Activated CD4-positive, alpha-beta T cell treated with anti-CD3 and anti-CD28 coated beads, Interleukin-2, amount 50 U/mL, for 48 hours (primary cell): ENCODE data around the gene PTGDS.

ENCODE experiments used
- DNase-seq, 2 experiments: peaks; one replicate each; pipeline ENCODE4 v3.0.0-alpha.2; 2020

PTGDS gene

DNA sequence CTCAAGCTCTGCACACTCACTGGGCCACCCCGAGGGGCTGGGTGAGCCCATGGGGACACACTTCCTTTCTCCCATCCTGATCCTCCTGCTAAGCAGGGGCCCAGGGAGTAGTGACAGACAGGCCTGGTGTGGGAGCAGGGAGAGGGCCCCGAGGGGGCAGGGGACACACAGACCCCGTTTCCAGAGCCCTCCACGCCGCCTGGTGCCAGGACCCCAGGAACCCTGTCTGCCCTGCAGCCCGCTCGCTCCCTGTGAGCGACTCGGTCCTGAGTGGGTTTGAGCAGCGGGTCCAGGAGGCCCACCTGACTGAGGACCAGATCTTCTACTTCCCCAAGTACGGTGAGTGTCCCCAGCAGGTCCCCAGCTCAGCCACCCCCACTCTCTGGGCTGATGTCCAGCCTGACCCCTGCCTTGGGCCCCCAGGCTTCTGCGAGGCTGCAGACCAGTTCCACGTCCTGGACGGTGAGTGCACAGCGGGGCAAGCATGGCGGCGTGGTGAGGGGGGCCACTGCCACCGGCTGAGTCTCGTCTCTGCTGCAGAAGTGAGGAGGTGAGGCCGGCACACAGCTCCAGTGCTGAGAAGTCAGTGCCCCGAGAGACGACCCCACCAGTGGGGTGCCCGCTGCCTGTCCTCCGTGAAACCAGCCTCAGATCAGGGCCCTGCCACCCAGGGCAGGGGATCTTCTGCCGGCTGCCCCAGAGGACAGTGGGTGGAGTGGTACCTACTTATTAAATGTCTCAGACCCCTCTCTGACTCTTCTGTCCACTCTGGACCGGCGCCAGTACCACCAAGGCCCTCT lies 30.9 kb upstream of the PTGDS start:
- DNase-seq: no peak

DNA sequence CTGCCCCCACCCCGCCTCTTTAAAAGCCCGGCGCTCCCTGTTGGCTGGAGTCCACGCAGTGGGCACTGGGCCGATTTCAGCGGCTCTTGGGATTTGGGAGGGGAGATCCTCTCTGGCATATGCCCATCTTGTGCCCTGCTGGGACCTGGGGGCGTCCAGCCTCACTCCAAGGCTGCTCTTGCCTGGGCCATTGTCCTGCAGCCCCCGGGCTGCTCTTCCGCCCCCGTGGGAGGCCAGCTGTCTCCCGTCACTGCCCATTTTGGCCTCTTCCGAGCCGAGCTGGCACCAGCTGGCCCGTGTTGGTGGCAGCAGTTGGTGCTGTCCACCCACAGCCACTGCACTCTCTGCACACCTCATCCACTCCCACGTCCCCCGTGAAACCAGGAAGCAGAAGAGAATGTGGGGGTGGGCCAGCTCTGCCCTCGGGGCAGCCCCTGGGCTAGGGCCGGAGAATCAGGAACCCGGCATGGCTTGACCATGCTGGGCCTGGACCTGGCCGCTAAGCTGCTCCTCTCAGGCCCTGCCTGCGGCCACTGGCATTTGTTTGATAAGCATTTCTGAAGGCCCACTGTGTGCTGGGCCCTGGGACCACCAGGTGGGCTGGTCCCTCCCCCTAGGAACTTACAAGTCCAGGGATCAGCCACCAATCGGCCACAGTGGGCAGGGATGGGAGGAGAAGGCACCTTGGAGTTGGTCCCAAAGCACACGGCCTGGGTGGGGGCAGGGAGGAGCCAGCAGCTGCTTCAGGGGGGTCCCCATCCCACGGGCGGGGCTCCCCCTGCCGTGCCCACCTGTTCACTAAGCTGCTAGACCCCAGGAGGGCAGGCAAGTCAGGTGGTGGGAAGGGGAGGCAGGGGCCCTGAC lies 30.0 kb upstream of the PTGDS start:
- DNase-seq: no peak

DNA sequence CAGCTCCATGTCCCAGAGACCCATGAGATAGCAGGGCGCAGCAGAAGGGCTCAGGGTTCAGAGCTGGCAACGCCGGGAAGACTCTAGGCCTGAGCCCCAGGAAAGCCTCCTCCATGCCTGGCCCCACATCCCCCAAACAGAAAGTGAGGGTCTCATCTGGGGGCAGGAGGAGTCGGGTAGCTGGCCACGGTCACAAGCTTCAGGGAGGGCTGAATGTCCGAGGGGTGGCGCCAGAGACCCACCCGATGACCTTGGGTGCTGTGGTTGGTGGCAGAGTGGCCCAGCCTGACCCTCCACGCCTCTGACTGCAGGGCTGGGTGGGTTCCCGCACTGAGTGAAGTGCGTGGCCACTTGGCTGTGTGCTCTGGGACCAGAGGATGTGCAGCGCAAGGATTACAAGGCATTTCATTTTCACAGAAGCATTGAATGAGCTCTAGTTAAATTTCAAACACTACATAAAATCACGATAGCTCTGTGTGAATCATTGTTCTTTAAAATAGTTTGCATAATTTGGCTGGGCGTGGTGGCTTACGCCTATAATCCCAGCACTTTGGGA lies 29.3 kb upstream of the PTGDS start:
- DNase-seq: peak in 1 of 2 experiments; percentile 35

DNA sequence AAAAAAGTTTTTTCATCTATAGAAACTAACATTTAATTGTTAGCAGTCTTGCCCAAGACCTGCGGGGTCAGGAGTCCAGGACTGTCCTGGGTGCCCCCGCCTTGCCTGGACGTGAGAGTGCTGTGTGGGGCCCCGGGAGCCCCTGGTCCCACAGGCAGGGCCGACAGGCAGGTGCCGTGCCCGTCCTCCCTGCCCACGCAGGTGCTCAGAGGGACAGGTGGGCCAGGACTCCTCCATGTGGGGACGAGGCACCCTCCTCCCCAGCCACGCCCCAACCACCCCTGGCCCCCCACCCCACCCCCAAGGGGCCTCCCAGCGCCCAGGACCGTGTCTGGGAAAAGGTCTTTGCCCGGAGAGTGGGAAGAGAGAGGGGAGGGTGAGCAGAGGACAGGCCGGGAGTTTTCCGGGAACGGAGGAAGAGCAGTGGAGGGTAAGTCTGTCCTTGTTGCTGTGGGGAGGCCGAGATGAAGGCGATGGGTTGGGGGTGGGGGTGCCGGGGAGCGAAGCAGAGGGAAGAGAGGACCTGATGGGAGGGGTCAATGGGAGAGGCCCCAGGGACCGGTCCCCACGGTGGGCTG lies 28.0 kb upstream of the PTGDS start:
- no peak for DNase-seq

DNA sequence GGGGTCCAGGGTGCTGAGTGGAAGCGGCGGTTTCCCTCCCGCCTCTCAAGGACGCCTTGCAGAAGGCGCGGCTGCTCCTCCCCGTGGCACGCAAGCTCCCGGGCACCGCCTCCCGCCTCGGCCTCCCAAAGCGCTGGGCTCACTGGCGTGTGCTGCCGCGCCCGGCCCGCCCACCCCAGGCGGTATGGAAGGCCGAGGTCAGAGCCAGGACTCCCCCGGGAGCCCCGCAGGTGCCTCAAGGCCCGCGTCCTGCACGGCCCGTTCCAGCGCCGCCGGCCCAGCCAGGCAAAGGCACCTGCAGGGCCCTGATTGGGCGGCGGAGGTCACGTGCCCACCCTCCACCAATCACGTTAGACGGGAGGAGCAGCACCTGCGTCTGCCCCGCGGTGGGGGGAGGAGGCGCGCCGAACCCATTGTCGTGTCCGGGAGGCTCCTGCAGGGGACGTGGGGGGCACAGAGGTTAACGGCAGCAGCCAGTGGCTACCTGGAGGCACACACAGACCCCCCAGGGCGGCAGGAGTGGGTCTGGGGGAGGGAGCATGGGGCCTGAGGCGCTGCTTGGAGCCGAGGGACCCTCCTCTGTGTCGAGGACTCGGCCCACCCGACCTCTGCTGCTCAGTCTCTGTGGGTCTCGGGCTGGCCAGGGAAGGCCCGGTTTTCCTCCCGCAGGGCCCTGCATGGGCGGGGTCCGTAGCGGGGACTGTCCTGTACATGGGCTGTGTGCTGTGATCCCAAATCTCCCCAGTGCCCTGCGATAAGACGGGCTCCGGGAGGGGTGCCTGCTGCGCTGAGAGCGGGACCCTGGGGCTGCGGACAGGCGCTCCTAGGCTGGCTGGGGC lies 27.3 kb upstream of the PTGDS start:
- peak; percentile 98 for DNase-seq

DNA sequence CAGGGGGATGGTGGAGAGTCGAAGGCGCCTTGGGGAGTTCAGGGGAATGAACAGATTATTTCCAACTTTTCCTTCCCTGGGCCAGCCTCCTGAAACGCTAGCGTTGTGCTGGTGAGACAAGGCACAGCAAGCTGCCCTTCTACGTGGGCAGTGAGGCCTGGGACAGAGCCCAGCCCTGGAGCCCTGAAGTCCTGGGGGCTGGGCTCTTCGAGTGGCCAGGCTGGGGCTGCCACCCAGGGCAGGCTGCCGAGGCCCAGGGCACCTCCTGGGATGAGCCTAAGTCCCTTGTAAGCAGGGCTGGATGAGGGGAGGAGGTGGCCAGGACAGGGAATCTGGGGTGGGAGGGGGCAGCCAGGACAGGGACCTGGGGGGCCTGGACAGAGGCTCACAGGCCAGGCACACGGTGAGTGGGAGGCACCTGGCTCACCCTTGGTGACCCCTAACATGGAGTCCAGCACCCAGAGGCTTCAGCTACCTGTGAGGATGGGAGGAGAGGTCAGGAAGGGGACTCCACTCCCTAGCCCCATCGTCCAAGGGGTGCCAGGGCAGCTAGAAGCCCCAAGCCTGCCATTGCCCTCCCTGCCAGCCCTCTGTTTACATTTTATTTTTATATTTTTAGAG lies 26.5 kb upstream of the PTGDS start:
- DNase-seq: no peak

DNA sequence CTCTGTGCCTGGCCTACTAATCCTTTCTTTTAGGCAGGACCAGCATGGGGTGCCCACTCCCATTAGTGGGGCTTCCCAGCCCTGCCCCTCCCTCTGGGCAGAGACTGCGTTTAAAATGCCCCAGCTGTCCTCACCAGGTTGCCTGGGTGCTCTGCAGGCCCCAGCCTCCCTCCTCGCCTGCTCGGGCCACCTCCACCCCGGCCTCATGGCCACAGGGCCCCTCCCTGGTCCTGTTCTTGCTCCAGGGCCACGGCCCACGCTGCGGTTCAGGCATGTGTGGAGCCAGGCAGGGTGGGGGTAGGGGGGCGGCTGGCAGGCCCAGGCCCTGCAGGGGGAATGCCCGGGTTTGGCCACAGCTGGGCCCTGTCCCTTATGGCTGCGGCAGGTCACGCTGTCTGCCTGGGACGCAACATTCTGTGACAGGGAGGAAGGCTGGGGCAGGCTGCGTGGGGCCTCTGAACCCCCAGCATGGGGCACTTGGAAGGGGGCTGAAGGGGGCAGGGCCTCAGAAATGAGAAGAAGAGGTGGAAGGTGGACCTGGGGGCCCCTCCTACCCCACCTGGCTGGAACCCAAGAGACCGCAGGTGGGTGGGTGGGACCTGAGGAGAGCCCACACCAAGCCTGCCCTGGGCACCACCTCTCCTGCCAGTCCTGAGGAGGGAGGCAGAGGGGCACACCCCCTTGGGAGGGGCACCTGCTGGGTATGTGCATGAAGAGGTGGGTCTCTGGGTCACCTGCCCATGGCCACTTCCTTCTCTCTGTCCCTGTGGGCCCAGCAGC lies 25.6 kb upstream of the PTGDS start, which contains the start of gene LCN12:
Gene LCN12, plus strand, starts transcription at position 733 of the 780 bp plus-strand sequence. CDS start 55 bp downstream, outside the sequence.
- no peak for DNase-seq

DNA sequence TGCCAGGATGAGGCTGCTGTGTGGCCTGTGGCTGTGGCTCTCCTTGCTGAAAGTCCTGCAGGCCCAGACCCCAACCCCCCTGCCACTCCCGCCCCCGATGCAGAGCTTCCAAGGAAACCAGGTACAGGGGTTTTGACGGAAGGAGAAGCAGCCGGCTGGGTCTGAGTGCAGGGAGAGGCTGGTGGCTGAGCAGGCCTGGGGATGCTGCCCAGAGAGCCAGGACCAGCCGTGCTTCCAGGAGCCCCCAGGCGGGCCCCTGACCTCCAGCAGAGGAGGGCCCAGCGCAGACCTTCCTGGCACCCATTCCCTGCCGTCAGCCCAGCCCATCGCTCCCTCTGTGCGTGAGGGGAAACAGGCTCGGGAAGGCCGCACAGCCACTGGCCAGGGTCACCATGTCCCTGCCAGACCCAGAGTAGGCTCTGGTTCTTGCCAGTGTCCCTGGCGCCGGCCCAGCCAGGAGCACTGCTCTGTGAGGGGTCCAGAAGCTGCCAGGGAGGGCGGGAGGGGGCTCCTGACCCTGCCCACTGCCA lies 24.9 kb upstream of the PTGDS start:
- no peak for DNase-seq

DNA sequence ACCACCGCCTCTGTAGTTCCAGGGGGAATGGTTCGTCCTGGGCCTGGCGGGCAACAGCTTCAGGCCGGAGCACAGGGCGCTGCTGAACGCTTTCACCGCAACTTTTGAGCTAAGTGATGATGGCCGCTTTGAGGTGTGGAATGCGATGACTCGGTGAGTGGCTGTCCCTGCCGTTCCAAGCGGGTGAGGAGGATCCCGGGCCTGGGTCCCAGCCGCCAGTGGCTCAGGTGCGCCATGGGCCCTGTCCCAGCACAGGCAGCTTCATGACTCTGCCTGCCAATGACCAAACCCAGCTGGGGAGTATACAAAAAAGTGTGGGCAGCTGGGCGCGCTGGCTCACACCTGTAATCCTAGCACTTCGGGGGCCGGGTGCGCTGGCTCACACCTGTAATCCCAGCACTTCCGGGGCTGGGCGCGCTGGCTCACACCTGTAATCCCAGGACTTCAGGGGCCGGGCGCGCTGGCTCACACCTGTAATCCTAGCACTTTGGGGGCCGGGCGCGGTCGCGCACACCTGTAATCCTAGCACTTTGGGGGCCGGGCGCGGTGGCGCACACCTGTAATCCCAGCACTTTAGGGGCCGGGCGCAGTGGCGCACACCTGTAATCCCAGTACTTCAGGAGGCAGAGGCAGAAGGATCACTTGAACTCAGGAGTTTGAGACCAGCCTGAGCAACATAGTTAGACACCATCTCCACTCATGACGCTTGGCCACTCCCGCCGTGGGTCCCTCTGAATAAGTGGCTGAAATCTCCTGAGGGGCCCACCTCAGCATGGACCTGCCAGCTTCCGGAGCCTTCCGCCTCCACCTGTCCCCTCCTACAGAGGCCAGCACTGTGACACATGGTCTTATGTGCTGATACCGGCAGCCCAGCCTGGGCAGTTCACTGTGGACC lies 24.2 kb upstream of the PTGDS start:
- no peak for DNase-seq

DNA sequence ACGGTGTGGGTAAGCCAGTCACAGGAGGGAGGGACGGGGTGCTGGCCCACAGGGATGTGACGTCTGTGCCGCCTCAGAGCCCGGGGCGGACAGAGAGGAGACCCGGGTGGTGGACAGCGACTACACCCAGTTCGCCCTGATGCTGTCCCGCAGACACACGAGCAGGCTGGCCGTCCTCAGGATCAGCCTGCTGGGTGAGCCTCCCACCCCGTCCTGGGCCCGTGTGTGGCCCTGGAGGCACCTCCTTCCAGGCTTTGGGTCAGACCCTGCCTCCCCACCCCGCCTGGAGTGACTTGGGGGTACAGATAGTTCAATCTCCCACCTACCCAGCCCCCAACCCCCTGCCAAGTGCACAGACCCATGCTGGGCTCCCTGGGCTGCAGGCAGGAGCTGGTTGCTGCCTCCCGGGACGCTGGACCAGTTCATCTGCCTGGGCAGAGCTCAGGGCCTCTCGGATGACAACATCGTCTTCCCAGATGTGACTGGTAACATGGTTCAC lies 23.5 kb upstream of the PTGDS start:
- DNase-seq: no peak

DNA sequence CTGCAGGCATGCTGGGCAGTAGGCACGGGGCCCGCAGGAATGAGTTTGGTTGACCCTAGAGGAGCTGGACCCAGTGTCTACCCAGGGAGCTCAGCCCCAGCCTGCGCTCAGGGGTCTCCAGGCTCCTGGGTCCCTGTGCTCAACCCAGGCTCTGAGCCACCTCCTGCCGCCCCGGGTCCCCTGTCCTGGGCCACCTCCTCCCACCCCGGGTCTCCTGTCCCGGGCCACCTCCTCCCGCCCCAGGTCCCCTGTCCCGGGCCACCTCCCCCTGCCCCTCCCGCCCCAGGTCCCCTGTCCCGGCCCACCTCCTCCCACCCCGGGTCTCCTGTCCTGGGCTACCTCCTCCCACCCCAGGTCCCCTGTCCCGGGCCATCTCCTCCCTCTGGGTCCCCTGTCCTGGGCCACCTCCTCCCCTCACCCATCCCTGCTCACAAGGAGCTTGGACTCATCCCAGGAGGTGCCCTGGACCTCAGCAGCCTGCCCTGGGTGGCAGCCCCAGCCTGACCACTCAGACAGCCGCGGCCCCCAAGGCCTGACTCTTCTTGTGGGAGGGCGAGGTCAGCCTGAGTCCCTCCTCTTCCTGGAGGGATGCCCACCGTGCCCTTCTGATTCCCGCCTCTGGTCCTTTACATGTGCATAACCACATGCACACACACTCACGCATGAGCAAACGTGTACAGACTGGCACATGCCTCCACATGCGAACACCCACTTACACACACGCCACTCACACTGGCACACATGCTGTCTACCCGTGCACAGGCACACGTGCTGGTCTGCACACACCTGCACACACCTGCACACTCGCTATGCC lies 22.8 kb upstream of the PTGDS start:
- no peak for DNase-seq

DNA sequence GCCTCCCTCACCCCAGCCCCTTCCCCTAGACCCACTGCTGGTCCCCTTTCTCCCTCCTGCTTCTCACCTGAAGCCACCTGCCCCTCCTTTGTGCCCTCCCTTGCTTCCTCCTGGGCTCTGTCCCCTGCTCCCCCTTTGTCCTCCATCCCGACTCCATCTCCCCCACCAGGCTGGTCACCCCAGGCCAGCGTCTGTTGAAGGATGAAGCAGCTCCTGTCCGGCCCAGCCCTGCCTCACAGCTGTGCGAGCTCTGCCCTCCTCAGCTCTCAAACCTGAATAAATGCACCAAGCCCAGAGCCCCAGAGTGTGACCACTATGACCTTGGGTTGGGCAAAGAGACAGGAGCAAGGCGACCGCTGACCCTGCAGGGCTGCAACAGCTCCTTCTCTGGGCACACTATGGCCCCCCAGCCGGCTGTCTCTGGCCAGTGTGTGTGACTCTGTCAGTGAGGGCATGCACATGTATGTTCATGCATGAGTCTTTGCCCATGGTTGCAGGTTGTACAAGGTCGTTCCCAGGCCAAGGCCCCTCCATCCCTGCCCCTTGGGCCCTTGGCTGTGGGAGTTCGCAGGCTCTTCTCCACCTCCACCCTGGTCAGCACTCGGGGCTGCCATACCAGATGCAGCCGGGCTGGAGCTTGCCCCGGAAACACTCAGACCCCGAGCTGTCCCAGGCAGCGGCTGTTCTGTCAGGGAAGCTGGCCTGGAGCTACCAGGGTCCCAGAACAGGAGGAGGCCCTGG lies 21.9 kb upstream of the PTGDS start:
- no peak for DNase-seq

DNA sequence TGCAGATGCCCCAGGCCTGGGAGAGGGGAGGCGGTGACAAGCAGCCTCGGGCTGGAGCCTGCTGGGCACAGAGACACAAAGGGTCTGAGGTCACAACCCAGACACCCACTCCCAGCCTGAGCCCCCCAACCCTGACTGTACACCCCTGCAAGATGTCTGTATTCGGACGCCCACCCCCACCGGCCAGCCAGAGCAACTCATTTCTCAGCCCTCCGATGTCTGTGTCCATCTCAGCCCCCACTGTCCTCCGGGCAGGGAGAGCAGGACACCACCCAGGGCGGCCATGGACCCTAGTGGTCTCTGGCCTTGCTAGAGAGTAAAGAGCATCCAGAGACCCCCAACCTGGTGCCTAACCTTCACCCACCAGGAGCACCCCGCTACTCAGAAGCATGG lies 21.4 kb upstream of the PTGDS start:
- no peak for DNase-seq

DNA sequence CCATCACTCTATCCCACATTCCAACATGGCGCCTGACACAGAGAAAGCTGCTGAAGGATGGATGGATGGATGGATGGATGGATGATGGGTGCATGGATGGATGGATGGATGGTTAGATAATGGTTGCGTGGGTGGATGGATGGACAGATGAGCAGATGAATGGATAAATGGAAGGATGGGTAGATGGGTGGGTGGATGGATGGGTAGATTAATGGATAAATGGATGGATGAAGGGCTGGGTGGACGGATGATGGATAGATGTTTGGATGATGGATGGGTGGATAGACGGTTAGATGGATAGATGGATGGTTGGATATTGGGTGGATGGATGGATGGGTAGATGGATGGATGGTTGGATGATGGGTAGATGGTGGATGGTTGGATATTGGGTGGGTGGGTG lies 20.7 kb upstream of the PTGDS start:
- no peak for DNase-seq

DNA sequence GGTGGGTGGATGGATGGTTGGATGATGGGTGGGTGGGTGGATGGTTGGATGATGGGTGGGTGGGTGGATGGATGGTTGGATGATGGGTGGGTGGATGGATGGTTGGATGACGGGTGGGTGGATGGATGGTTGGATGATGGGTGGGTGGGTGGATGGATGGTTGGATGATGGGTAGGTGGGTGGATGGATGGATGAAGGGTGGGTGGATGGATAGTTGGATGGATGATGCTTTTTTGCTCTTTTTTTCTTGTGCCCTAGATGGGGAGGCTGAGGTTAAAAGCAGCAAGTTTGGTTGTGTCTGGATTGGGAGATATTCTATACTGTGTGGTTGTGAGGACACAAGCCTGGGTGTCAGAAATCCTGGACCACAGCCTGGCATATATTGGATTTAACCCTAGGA lies 19.8 kb upstream of the PTGDS start:
- DNase-seq: no peak

DNA sequence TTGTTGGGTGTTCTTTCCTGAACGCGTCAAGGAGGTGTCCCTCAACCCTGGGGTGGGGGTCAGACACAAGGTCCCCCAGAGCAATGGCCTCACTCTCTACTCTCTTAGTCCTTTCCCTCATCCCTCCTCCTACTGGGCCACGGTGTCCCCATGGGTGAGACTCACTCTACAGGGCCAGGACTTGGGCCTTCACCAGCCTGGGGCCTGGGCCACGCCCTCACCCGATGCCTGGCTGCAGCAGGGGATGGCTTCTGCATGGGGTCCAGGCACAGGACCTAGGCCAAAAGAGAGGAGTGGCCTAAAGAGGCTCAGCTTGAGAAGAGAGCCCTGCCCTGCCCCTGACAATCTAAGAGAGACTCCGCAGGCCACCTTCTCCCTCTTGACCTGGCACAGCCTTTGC lies 19.4 kb upstream of the PTGDS start:
- no peak for DNase-seq

DNA sequence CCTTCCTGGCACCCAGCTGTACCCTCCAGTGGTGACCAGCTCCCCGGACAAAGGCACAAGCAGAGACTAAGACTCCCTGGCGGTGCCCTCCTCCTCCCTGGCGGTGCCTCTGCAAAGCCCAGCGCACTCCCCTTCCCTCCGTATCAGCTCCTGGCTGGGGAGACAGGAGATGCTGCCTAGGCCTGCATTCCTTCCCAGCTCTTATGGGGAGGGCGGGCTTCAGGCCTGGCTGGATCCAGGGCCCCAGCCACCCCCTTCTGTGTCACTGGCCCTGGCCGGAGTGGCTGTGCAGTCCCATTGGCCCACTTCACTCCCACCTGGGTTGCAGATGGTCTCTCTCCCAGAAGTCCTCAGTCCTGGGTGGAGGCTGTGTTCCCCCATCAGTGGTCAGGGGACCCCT lies 18.8 kb upstream of the PTGDS start:
- DNase-seq: no peak
